OCI-LY7 (cell line): Measurements from ENCODE around the gene RASGRP2.

Experiments
- EZH2phosphoT487 ChIP-seq: fragments of 200-600 bp; sonication (generic); IDR thresholded peaks from 2 replicates; pipeline ENCODE4 v1.6.1; 2018; ENCODE audit warnings: low read depth, borderline replicate concordance, mild to moderate bottlenecking, mixed run types, antibody characterized with exemption, low read length, moderate library complexity, mixed read lengths
- TF ChIP-seq, protein P1 (sequence below): fragments of 200-600 bp; sonication (generic); conservative IDR thresholded peaks from 2 replicates; pipeline ENCODE4 v1.5.1; 2014; ENCODE audit warnings: mild to moderate bottlenecking, antibody characterized with exemption, low read length, moderate library complexity, mixed read lengths

DNA sequence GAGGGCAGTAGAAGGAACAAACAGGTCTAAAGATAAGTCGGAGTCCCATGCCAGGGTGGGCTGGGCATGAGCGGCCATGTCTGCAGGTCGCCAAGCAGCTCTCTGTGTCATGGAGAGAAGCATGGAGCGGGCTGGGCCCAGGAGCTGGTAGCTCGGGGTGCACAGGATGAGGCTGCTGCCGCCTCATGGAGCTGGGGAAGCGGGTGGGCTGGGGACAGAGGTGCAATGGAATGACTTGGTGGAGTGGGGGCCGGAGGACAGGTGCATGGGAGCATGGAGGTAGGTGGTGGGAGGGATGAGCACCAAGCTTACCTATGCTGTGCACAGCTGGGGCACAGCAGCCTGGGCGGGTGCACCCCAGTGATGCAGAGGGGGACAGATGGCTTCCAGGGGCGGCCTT lies 24.5 kb downstream of the RASGRP2 start:
- TF ChIP-seq, protein P1, sequence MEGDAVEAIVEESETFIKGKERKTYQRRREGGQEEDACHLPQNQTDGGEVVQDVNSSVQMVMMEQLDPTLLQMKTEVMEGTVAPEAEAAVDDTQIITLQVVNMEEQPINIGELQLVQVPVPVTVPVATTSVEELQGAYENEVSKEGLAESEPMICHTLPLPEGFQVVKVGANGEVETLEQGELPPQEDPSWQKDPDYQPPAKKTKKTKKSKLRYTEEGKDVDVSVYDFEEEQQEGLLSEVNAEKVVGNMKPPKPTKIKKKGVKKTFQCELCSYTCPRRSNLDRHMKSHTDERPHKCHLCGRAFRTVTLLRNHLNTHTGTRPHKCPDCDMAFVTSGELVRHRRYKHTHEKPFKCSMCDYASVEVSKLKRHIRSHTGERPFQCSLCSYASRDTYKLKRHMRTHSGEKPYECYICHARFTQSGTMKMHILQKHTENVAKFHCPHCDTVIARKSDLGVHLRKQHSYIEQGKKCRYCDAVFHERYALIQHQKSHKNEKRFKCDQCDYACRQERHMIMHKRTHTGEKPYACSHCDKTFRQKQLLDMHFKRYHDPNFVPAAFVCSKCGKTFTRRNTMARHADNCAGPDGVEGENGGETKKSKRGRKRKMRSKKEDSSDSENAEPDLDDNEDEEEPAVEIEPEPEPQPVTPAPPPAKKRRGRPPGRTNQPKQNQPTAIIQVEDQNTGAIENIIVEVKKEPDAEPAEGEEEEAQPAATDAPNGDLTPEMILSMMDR: no peak
- no peak for TF ChIP-seq EZH2phosphoT487
